HL-60/S4 treated with phorbol 12-myristate 13-acetate at 8.2 ng/mL for 4 days and 3 days (cell line): ENCODE results near the gene PPDPF.
"Not testable (repeated sequence)": the region's sequence is repeated elsewhere in the genome, so short reads cannot be mapped to it uniquely, and the experiment has no call there.

Experiments used
- in situ Hi-C: fragments of 300-500 bp; cut with MboI; formaldehyde crosslinking; loops from 2 replicates; pipeline ENCODE4 v1.15.0; 2022; ENCODE audit warnings: low sequenced_read_pairs

The PPDPF gene

DNA sequence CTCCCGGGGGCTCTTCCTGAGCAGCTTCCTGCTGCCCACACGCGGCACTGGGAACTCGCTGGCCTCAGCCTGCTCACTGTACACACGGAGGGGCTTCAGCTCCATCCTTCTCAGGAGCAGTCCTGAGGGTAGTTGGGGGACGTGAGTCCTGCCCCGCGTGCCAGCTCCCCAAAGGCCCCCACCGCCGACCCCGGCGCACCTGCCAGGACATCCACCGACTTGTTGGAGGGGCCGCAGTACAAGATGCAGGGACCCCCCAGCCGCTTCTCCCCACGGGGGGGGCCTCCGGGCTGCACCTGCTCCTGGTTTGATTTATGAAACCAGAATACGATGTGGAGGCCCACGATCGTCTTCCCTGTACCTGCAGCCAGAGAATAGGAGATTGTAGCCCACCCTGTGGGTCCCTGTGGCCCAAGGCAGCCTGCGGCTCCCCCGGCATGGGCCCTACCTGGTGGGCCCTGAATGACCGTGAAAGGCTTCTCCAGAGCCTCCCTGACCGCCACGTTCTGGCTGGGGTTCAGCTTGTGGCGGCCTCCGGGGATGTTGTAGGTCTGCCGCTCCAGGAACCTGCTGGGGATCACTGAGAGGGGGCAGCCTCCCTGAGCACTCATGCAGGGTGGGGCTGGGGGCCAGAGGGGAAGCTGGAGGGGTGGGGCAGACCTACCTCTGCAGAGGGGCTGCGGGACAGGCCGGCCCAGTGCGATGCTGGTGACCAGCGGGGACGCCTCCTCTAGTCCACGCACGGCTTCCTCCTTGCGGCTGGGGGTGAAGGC is 41.2 kb downstream of the PPDPF start:
- in situ Hi-C loops: no loop called here

DNA sequence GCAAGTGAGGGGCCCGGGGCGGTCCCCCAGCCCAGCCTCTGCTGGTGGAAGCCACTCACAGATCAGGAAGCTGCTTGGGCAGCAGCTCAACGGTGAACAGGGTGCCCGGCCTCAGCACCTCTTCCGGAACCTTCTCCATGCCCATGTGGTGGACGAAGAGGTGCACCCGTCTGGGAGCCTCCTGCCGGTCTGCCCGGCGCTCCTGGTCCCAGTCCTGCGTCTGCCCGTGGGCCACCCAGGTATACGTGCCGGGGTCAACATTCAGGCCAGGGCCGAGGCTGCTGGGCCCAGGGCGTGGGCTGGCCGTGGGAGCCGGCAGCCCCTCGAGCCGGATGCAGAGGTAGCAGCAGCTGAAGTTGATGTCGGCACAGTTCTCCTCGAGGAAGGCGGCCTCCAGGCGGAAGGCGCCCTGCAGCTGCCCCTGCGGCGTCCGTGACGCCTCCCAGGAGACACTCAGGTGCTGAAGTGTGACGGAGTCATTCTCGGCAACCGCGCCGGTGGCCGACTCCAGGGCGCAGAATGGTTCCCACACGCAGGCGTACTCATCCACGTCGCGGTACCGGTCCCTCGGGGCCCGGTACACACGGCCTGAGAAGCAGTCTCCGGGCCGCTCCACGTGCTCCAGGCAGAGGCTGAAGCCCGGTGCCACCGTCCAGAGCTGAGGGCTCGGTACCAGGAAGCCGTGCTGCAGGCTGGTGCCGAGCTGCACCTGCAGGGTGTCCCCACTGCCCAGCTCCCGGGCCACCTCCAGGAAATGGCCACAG is 42.1 kb downstream of the PPDPF start:
- in situ Hi-C loops: no loop called here

DNA sequence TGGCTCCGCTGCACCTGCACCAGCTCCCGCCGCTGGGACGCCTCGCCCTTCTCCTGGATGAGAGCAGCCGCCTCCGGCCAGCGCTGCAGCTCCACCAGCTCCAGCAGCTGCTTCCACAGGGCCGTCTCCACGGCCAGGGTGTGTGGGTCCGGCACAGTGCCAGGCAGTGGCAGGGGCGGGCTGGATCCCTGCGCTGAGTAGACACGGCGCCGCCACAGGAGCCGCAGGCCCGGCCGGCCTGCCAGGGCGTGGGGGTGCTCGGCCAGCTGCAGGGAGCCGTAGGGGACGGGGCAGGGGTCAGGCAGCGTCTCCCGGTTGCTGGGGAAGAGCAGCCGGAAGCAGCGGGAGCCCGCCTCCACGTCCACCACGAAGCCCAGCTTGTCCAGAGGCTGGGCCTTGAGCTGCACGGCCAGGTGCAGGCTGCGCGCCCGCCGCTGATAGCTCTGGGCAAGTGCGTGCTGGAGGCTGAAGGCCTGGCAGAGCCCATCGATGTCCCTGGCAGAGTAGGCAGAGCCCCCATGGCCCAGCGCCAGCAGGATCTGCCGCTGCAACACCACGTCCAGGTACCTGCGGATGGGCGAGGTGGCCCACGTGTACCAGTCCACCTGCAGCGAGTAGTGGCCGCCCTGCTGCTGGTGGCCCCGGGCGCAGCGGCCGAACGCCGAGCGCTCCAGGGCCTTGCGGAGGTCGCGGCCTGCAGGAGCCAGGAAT is 42.8 kb downstream of the PPDPF start:
- in situ Hi-C loops: no loop called here

DNA sequence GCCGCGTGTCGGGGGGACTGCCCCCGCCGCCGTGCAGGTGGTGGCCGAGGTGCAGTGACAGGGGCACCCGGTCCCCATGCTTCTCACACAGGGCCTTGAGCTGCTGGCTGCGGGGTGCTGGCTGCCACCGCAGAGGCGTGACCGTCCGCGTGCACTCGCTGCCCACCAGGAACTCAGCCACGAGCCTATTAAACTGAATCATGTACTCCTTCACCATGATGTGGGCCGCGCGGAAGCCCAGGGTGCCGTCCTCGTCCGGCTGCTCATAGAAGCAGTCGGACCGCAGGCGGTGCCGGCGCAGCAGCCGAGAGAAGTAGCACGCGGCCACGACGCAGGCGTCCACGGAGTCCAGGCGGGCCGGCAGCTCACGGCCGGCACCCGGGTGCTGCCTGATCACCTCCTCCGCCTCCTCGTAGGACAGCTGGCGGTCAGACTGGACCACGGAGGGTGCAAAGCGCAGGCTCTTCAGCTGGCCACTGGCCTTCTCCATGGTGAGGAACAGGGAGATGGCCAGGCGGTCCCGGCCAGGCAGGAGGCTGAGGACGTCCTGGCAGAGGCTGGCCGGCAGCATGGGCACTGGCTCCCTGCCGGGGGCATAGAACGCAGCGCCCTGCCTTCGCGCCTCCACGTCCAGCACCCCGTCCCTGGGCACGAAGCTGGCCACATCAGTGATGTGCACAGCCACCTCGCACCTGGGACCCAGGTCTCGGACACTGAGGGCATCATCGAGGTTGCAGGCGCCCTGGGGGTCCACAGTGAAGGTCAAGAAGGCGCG is 43.7 kb downstream of the PPDPF start:
- in situ Hi-C loops: no loop called here

DNA sequence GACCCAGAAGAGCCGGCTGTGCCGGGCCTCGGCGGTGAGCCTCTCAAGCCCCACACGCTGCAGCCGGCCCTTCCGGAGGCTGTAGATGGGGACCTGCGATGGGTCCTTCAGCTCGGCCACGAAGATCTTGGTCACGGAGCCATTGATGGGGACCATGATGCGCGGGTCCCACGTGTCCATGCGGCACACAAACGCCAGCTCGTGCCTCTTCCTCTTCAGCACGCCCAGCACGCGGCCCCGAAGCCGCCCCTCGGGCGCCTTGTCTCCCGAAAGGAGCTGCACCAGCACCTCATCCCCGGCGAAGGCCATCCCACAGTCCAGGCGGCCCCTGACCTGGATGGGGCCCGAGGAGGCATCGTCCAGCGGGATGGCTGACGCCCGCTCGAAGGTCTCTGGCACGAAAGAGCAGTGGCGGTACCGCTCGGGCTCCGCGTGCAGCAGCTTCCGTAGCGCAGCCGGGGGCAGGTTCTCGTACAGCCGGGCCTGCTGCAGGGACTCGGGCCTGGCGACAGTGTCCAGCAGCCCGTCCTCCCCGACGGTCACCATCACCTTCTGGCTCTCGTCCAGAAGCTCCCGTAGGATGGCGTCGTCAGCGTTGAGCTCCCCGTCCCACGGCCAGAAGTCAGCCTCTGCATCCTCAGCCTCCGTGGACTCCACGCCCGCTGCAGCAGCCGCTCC is 44.6 kb downstream of the PPDPF start:
- in situ Hi-C loops: no loop called here

DNA sequence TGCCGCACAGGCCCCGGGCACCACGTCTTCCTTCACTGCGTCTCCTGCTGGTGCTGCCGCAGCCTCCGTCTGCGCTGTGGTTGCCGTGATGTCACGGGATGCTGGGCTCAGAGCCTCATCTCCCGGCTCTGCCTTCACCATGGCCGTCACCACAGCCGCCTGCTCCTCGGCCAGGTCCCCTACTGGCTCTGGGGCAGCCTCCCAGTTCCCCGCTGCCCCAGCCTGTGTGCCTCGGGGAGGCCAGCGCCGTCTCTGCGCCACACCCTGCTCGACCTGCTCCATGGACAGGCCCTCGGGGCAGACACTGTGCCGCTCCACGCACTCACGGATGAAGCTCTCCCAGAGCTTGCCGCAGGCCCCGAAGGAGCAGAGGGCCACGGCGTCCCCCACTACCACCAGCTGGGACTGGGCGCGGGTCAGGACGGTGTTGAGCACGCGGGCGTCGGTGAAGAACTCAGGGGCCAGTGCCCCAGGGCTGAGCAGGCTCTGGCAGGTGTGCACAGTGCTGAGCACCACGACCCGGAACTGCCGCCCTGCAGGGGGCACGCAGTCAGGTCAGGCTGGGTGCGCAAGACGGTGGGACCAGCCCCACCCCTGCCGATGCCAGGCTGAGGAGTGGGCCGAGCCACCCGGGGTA is 45.3 kb downstream of the PPDPF start:
- in situ Hi-C loops: no loop called here

DNA sequence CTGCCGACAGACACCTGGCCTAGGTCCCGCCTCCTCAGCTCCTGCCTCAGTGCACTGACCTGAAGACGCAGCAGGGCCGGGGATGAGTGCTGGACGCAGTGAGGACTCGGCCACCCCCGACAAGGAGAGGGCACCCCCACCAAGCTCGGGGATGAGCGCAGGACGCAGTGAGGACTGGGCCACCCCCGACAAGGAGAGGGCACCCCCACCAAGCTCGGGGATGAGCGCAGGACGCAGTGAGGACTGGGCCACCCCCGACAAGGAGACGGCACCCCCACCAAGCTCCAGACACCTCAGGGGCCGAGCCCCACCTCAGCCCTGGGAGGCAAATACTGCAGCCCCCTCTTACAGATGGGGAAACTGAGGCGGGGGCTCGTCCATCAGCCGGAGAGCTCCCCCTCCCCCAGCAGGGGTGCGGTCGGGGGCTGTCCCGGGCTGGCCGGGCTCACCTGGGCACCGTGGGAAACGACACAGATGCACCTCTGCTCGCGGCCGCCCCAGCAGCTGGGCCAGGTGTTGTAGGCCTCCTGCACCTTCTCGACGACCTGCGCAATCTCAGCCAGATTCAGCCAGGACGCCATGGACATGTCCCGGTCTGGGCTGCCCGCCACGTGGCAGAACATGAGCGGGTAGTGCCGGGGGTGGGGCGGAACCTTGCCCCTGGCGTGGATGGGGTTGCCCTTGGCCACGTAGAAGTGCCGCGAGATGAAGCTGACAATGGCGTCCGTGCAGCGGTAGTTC is 46.0 kb downstream of the PPDPF start:
- in situ Hi-C loops: no loop called here

DNA sequence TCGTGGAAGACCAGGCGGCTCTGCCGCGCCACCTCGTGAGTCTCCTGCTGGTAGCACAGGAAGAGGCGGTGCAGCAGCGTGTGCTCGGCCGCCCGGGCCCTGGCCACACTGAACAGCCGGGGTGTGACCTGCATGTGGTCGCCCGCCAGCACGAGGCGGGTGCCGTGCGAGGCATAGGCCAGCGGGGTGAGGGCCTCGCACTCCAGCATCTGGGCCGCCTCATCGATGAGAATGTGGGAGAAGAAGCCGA is 46.5 kb downstream of the PPDPF start:
- in situ Hi-C loops: no loop called here

DNA sequence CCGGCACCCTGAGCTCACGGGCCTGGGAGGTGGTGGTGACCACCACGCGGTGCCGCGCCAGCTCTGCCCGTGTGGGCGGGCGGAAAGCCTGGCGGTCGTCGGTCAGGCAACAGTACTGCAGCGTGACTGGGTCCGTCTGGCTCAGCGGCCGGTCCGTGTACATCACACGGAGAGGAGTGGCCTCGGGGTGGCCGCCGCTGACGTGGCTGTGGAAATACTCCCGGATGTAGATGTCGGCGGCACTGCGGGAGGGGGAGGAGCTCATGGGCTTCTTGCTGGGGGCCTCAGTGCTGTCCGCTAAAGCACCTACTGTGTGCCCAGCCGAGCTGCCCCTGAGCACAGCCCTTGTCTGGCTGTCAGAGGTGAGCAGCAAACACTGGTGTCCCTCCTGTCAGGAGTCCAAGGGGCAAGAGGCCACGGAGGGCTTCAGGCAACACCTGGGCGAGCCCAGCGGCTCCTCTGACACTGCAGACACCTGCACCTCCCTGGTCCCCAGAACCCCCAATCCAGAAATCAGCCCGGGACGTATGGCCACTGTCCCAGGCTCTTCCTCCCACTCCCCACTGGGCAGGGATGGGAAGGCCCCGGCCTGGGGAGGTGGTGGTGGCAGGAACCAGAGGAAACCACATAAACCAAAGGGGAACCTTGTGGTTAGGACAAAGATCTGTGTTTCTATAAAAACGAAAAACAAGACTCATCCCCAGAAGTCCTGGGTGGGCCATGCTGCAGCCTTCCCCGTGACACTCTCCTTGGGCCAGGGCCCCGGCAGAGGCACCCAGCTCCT is 47.0 kb downstream of the PPDPF start:
- in situ Hi-C loops: no loop called here

DNA sequence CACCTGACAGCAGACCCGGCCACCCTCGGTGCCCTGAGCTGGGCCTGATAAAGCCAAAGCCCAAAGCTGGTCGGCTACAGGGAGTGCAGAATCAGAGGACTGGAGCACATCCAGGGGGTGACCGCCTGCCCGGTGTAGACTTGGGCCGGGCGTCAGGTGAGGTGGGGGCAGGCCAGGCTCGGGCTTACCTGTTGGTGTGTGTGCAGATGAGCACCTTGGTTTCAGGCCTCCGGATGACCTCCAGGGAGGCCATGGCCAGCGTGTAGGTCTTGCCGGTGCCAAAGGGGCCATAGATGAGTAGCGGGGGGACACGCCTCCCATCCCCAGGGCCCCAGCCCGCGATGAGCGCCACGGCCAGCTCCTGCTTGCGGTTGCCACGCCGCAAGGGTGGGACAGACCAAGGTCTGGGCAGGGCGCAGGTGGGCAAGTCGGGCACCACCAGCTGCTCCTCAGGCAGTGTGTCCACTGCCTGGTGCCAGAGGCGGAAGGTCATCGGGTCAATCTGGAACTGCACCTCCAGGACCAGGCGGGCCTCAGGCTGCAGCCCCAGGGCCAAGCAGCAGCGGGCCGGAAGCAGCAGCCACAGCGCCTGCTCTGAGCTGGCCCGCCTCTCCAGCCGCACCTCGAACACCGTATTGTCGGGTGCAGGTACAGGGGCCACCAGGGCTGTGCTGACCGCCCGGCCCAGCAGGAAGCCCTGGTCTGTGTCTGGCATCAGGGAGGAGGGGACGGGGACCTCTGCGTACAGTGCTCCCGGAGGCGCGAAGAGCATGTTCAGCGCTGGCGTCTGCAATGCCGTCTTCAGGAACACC is 47.8 kb downstream of the PPDPF start:
- in situ Hi-C loops: no loop called here

DNA sequence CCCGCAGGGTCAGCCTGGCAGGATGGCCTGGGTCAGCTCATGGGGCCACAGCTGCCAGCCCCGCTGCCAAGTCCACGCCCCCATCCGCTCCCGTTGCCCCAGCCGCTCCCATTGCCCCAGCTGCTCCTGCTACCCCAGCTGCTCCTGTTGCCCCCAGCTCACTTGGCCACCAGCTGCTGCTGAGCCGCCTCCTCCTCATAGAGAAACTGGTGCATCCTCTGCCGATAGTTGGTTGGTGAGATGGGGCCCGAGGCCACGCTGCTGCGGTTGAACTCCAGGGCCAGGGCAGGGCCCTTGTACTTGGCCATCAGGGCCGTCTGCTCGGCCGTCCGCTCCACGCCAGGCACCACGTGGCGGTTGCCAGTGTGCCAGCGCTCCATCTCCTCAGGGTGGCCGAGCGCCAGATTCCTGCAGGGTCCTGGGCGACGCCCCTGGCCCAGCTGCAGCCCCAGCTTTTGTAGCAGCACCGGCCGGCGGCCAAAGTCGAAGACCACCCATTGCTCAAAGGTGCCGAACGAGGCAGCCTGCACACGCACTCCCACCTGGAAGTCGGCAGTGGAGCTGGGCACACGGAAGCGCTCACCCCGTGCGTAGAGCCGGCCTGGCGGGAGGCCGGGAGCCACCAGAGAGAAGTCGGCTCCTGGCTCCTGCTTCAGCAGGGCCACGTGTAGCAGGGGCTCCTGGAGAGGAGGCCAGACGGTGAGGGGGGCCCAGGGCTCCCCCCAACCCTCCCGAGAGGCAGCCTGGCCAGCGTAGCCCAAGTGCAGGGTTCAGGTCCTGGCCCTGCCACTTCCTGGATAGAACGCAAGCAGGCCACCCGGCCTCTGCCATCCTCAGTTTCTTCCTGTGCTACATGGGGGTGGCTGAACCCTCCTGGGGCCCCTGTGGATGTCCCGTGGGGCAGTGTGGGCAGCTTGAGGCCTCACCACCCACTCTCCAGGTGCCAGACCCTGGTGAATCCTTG is 48.7 kb downstream of the PPDPF start:
- in situ Hi-C loops: no loop called here

DNA sequence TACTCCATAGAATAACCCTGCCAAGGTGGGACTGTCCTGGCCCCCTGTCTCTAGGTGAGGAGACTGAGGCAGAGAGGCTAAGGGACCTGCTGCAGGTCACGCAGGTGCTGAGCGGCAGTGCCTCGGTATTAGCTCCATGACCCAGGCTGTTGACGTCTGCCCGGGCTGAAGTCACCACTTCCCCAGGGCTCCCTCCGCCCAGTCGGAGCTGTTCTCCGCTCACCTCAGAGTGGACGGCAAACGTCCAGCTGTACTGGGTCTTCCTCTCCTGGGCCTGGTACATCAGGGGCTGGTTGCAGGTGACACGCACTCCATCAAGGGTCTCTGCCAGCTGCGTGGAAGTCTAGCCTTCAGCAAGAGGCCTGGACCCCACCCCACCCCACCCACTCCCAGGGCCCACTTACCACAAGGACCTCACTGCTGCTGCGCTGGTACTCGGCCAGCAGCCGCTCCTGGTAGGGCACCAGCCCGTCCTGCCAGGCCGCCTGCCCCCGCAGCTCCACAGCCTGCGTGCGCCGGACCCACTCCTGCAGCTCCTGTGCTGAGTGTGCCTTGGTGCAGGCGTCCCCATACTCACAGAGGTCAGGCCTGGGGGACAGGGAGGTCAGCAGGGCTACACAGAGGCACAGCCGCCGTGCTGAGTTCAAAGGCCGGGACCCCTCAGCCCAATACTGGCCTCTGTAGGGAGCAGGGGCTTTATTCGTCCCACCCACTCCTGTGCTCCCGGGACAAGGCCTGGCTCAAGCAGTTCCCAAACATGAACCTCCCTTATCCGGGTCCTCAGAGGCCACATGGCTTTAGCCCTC is 49.9 kb downstream of the PPDPF start:
- in situ Hi-C loops: no loop called here

DNA sequence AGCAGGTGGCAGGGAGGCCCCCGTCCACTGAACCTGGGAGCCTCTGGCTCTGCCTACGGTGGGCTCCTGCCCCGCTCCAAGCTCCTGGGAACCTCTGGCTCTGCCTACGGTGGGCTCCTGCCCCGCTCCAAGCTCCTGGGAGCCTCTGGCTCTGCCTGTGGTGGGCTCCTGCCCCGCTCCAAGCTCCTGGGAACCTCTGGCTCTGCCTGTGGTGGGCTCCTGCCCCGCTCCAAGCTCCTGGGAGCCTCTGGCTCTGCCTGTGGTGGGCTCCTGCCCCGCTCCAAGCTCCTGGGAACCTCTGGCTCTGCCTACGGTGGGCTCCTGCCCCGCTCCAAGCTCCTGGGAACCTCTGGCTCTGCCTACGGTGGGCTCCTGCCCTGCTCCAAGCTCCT is 50.5 kb downstream of the PPDPF start:
- in situ Hi-C loops: not testable (repeated sequence)
